Suprapubic skin (tissue), 4 donors: ENCODE data around the gene DIP2C.

Experiments used
- EP300 ChIP-seq: sonication (generic); formaldehyde crosslinking; IDR thresholded peaks from one replicate; pipeline ENCODE4 v1.6.1; 2017; ENCODE audit warnings: antibody characterized with exemption
- POLR2A ChIP-seq, 2 donors: fragments of 450-650 bp; IDR thresholded peaks; one replicate each; pipeline ENCODE4 v1.6.1; 2017; ENCODE audit warnings: antibody characterized with exemption in 2 of 2, mild to moderate bottlenecking in 2 of 2, moderate library complexity in 2 of 2
- POLR2AphosphoS5 ChIP-seq, 3 donors: sonication (generic); formaldehyde crosslinking; IDR thresholded peaks; one replicate each; pipeline ENCODE4 v1.6.1; 2017; ENCODE audit warnings: antibody characterized with exemption in 3 of 3
- TF ChIP-seq, protein P1 (sequence below), 2 donors: fragments of 200-600 bp in 1 of 2; fragments of 450-650 bp in 1 of 2; sonication (generic) in 1 of 2; IDR thresholded peaks; one replicate each; pipeline ENCODE4 v1.5.1; 2016 to 2019; ENCODE audit warnings: antibody characterized with exemption in 2 of 2, mild to moderate bottlenecking in 1 of 2, moderate library complexity in 1 of 2

DNA sequence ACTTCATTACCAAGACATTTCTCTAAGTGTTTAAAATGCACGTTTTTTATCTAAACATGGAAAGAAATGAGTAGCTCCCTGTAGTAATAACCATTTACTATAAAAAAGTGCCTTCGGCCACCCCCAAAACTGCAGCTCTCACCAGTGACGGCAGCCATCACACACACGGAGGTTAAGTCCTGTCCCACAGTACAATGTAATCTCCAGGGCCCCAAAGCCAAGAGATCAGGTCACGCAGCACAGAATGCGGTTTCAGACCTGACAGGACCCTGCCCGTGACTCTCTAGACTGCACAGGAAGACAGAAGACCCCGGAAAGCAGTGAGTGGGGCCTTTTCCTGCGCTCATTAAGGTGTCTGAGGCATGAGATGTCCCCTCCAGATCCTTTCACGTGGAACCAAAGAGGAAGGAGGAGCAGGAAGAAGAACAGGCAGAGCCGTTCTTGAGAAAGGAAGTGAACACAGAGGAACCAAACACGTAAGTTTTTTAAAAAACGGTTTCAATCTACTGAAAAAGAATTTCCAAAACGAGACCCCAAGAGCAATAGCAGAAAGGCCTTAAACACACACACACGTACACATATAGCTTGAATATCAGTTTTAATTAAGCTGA lies 428.5 kb downstream of the DIP2C start:
- TF ChIP-seq, protein P1, sequence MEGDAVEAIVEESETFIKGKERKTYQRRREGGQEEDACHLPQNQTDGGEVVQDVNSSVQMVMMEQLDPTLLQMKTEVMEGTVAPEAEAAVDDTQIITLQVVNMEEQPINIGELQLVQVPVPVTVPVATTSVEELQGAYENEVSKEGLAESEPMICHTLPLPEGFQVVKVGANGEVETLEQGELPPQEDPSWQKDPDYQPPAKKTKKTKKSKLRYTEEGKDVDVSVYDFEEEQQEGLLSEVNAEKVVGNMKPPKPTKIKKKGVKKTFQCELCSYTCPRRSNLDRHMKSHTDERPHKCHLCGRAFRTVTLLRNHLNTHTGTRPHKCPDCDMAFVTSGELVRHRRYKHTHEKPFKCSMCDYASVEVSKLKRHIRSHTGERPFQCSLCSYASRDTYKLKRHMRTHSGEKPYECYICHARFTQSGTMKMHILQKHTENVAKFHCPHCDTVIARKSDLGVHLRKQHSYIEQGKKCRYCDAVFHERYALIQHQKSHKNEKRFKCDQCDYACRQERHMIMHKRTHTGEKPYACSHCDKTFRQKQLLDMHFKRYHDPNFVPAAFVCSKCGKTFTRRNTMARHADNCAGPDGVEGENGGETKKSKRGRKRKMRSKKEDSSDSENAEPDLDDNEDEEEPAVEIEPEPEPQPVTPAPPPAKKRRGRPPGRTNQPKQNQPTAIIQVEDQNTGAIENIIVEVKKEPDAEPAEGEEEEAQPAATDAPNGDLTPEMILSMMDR (IDR thresholded peaks at IDR 0.05), result no peak
- no peak for TF ChIP-seq POLR2A (IDR thresholded peaks at IDR 0.05)
- no peak for TF ChIP-seq POLR2AphosphoS5 (IDR thresholded peaks at IDR 0.05)
- TF ChIP-seq EP300, result no peak
